HG02852 (cell line): Measurements from ENCODE around the gene CD2AP.
"Not testable (repeated sequence)": the region's sequence is repeated elsewhere in the genome, so short reads cannot be mapped to it uniquely, and the experiment has no call there.

ENCODE experiments used
- ATAC-seq: cut with Tn5 transposase; IDR thresholded peaks from one replicate; pipeline ENCODE4 v1.9.1; 2021; ENCODE audit warnings: mild to moderate bottlenecking, moderate library complexity; ENCODE audit not compliant: unreplicated experiment

Gene CD2AP

DNA sequence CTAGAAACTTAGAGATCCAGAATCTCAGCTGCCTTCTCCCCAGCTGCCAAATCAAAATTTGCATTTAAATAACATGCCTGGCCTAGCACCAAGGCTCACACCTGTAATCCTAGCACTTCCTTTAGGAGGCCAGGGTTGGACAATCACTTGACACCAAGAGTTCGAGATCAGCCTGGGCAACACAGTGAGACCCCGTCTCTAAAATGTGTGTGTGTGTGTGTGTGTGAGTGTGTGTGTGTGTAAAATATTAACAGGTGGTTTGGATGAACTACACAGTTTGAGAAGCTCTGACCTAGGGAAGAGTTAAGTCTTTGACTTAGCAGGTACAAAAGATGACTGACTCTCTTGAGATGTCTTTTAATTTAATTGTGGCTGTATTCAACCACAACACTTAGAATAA lies 20.2 kb upstream of the CD2AP start:
- no peak for ATAC-seq

GRCh38 chr6:47464052-47464451 lies 13.5 kb upstream of the CD2AP start:
- no peak for ATAC-seq

- no peak for ATAC-seq
Measured at GRCh38 chr6:47465117-47465516, 12.5 kb upstream of the CD2AP start.

DNA sequence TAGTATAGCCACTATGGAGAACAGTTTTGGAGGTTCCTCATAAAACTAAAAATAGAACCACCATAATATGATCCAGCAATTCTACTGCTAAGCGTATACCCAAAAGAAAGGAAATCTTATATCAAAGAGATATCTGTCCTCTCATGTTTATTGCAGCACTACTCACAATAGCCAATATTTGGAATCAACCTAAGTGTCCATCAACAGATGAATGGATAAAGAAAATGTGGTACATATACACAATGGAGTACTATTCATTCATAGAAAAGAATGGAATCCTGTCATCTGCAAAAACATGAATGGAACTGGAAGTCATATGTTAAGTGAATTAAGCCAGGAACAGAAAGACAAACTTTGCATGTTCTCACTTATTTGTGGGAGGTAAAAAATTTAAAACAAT lies 5.7 kb upstream of the CD2AP start:
- no peak for ATAC-seq

GRCh38 chr6:47473791-47474346 lies 3.7 kb upstream of the CD2AP start:
- ATAC-seq: no peak

GRCh38 chr6:47475319-47475816 lies 2.2 kb upstream of the CD2AP start:
- no peak for ATAC-seq

- no peak for ATAC-seq
Measured at GRCh38 chr6:47476781-47477496, 650 bp upstream of the CD2AP start.

DNA sequence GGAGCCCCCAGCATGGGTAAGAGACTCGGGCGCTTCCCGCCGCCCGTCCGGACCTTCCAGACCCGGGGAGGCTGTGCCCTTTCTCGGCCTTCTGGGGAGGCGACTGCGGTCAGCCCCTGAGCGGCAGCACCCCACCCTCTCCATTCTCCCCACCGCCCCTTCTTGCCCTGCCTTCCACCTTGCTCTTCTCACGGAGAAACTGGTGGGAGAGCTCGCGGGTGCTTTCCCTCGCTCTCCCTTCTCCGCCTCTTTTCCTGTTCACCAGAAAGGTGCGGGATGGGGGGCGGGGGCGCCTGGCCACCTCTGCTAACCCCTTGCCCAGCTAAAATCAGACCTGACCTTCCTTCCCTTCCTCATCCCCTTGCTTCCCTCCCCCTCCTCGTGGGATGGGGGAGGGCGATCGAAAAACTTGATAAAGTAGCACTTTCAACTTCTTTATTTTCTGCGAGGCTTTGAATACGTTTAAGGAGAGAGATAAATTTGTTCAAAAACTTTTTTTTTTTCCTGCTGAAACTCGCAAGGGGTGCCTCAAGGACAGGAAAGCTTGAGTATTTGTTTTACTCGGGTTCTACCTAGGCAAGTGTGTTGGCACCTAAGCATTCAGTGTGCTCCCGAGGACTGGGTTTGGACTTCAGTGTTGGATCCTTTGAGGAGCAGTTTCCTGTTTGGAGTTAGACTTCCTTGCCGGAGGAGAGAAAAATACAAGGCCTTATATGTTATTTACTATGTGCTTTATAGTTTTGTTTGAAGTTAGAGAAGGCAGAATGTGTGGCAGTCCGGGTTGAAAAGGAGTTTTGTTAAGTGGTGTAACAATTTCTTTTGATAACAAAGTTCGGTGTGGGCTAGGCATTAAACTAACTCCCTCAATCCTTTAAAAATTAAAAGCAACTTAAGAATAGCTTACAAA lies 897 bp downstream of the CD2AP start:
- peak; percentile 38 for ATAC-seq

DNA sequence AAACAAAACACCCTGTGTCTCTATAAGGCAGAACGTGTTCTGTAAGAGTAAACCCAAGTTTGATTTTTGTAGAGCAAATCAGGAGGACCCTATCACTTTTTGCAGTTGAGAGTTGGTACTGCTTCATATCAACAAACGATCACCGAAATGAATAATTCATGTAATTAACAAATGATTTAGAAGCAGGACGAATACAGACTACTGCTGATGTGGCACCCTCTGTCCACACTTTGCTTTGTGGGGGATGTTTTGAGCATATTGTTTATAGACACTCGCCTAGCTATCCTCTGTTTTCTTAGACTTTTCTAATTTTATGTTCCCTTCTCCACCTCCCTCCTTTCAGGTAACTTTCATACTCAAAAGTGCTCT lies 1.5 kb downstream of the CD2AP start:
- ATAC-seq: no peak

DNA sequence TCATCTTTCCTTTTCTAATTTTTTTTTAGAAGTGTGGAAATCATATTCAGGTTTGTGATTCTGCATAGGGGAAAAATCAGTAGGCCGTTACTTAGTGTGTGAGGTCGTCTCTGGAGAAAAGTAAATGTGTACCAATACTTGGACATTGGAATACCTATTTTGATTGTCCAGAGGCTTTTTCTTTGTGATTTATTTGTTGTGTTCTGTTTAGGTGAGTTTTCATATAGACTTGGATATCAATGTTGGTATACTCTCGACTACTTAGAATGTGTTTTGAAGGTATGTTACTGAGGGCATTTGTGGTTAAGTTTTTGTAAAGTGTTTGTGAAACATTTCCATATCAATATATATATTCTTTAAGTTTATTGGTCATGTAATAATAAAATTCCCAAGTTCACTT lies 2.3 kb downstream of the CD2AP start:
- ATAC-seq: no peak

GRCh38 chr6:47481213-47481612 lies 3.6 kb downstream of the CD2AP start:
- not testable (repeated sequence) for ATAC-seq

DNA sequence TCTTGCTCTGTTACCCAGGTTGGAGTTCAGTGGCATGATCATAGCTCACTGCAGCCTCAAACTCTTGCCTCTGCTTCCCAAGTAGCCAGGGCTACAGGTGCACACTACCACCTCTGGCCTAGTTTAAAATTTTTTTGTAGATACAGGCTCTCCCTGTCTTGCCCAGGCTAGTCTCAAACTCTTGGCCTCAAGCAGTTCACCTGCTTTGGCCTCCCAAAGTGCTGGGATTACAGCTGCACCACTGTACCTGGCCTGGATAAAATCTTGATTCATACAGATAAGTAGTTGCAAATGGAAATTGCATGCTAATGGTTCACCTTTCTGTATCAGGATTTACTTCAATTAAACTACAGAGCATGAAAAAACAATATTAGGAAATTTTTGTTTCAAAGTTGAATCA lies 4.2 kb downstream of the CD2AP start:
- no peak for ATAC-seq

DNA sequence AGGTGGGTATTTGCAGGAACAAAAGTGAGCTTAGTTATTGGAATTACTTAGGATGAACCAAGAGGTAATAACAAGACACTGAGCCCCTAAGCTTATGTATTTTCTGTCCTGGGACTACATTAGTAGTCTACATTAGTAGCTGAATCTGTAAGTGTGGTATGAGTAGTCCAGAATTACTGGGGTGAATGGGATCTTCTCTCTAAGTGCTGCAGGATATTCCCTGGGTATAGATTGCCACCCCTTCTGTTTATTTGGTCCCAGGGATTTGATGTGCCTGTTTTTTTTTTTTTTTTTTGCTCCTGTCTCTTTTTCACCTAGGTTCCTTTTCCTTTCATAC lies 5.9 kb downstream of the CD2AP start:
- ATAC-seq: no peak

GRCh38 chr6:47483853-47484546 lies 6.4 kb downstream of the CD2AP start:
- no peak for ATAC-seq

DNA sequence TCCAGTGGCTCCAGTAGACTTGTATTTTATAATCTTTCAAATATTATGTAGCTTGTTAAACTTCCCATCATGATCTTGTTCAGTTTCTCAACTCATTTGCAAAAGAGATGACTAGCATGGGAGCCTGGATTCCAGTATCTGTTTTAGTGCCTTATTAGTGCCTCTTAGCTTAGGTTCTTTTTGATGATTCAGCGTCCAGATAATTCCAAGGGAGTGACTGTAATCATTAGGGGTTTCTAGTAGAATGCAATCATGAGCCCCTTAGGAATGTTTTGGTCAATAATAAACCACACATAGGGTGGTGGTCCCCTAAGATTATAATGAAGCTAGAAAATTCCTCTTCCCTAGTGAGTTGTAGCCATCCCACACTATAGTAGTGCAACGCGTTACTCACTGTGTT lies 7.0 kb downstream of the CD2AP start:
- no peak for ATAC-seq

GRCh38 chr6:47485083-47485482 lies 7.5 kb downstream of the CD2AP start:
- ATAC-seq: no peak

DNA sequence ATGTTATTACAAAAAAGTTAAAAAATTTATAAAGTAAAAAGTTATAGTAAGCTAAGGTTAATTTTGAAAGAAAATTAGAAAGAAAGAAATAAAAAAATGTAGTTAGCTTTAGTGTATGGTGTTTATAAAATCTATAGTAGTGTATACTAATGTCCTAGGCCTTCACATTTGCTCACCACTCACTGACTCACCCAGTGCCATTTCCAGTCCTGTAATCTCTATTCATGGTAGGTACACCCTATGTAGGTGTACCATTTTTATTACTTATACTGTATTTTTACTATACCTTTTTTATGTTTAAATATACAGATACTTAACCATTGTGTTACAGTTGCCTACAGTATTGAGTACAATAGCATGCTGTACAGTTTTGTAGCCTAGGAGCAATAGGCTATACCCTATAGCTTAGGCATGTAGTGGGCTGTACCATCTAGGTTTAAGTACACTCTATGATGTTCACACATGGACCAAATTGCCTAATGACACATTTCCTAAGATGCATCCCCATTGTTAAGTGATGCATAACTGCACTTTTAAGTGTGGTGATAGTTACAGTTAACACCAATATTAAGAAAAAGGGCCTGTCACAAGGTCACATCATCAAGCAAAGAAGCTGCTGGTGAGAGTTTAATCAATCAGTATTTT lies 8.0 kb downstream of the CD2AP start:
- no peak for ATAC-seq

DNA sequence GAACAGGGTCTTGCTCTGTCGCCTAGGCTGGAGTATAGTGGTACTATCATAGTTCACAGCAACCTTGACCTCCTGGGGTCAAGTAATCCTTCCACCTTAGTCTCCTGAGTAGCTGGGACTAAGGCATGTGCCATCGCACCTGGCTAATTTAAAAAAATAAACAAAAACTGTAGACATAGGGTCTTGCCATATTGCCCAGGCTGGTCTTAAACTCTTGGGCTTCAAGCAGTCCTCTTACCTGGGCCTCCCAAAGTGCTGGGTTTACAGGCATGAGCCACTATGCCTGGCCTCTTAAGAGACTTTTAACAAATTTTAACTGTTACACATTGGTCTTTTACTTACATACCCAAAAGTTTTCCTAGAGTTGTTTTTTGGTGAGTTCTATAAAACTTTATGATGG lies 12.4 kb downstream of the CD2AP start:
- ATAC-seq: no peak

DNA sequence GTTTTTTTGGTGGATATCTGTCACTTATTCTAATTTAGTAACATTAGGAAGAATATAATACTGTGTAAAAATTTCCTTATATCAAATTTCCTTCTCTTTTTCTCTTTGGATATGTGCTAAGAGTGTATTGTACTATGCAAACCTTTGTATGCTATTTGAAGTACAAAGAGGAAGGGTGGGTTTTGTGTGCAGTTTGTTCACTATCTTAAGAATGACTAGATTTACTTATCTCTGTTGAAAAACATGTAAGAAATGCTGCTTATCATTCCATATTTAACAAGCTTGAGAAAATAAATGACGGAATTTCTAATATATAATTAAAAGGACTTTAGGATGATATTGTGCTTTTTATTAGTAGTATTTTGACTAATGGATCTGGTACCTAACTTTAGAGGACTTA lies 13.1 kb downstream of the CD2AP start:
- ATAC-seq: no peak

DNA sequence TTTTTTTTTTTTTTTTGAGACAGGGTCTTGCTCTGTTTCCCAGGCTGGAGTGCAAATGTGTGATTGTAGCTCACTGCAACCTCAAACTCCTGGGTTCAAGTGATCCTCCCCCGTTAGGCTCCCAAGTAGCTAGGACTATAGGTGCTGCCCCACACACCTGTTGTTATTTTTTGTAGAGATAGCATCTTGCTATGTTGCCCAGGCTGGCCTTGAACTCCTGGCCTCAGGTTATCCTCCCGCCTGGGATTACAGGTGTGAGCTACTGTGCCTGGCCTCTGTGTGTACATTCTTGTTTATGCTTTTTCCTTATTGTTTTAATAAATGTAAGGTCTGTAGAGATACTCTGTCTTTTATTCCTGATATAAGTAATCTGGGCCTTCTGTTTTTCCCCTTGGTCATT lies 14.8 kb downstream of the CD2AP start:
- ATAC-seq: no peak

DNA sequence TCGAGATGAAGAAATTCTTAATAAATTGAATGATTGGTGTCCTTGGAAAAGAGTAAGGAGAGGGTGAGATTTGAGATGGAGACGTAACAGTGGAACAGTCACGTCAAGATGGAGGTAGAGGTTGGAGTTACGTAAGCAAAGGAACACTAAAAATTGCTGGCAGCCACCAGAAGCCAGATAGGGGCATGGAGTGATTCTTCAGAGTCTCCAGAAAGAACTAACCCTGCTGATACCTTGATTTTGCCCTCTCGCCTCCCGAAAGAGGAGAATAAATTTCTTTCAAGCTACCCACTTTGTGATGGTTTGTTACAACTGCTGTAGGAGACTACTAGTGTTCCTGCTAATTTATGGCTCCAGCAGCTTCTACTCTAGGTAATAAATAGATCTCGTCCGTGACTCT lies 17.6 kb downstream of the CD2AP start:
- no peak for ATAC-seq
